Left kidney (tissue), 2 donors: Measurements from ENCODE around the gene GPR171. TPM values are rescaled to one million over a fixed set of nuclear protein-coding genes. Genes with fewer than 3 reads are reported as not detected.
"Not testable (repeated sequence)": the region's sequence is repeated elsewhere in the genome, so short reads cannot be mapped to it uniquely, and the experiment has no call there.

Experiments
- DNase-seq: peaks from one replicate; pipeline ENCODE4 v3.0.0-alpha.2; 2013
- polyA plus RNA-seq: library from polyadenylated mRNA; unstranded; fragments of 120-200 nt; gene quantifications from one replicate; pipeline ENCODE4 v1.2.1, GENCODE V29; 2013; ENCODE audit not compliant: insufficient read length

The GPR171 gene
- polyA plus RNA-seq, 1 donor: not detected

DNA sequence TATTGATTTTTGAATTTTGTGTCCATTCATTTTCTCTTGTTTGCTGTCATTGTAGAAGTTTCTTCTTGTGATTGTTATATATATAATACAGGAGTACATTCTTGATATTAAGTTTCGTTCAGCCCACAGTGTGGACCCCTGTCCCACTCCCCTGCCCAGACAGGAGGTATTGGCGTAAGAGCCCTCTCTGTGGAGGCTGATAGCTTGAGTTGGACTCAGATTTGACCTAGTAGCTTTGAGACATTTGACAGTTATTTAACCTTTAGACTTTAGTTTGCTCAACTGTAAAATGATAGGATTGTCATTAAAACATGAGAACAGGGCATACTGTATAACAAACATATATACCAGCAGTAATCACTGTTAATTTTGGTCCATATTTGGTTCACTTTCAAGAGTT, 27.1 kb downstream of the GPR171 start:
- DNase-seq: no peak

DNA sequence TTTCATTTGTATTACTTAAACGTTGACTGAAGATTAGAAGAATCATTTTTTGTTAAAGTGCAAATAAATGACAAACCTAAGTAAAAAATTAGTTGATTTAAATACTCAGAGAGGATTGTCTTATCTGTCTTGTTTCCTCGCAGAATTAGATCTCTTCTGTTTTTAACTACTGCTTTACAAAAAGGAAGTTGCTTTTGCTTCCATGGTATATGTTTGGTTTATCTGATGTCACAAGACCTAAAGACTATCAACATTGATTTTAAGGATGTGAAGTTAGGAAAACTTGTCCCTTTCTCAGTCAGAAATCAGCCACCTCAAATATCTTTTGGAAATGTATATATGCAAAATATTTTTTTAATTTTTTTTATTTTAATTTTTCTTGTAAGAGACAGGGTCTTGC, 28.7 kb downstream of the GPR171 start:
- DNase-seq: no peak

DNA sequence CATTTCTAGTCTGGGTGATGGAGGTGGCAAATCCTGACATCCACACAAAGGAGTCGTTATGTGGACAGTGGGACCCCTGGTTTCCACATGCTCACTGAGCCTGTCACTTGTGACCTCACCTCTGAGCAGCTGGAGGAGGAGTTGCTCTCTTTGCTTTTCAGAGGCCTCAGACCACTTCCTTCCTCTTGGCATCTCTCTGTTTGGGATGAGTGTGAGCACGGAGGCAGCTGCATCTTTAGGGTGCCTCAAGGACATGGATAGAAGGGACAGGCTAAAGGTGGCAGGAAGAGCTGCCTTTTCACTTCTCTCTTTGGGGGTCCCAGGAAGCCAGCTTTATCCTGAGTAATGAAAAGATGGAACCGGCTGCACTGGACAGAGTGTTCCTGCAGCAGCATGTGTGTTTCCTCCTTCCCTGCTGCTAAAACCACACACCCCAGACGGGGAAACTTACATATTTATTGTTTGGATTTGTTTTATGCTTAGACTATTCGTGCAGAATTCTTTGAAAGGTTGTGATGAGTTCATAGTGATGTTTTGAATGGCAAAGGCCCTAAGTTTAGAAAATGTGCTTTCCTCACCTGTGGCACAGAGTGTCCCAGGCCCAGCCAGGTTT, 31.8 kb downstream of the GPR171 start:
- no peak for DNase-seq

DNA sequence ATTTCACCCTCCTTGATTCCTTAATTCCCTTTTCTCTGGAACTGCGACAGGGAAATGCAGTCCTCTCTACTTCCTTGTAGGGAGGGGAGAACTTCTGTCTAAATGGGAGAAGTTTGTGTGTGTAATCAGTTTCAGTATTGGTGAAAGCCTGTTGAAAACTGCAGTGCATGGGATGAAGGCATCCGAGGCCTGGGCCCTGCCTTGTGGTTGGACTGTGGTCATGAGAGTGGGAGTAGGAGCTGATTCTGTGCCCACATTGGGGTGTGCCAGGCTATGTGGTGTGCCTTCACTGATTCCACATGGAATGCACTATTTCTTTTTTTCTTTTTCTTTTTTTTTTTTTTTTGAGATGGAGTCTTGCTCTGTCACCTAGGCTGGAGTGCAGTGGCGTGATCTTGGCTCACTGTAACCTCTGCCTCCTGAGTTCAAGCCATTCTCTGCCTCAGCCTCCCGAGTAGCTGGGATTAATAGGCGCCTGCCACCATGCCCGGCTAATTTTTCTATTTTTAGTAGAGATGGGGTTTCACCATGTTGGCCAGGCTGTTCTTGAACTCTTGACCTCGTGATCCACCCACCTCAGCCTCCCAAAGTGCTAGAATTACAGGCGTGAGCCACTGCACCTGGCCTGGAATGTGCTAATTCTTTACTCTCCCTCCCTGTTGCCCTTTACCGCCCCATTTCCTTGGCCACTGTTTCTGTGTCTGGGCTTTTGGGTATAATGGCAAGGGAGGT, 32.9 kb downstream of the GPR171 start:
- DNase-seq: not testable (repeated sequence)

DNA sequence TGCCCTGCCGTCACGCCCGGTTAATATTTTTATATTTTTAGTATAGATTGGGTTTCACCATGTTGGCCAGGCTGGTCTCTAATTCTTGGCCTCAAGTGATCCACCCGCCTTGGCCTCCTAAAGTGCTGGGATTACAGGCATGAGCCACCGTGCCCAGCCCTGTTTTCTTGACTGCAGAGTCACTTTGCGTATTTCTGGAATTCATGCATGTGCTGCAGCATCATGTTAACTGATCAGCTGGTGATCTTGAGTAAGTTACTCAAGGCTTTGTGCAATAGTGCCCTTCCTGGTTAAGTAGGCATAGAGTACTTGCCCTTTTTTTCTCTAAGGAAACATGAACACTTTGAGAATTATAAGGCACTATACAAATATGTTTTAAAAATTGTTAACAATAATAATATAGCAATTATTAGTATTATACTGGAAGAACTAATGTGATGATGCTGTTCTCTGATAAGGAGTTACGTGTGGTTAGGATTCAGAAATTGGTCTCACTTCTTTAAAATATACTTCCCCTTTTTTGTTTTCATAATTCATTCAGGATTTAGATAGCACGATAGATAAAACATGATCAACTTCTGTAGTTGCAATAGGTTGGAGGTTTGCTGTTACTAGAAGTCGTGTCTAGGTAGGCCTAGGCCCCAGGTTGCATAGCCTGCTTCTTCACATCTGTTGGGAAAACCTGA, 33.6 kb downstream of the GPR171 start:
- DNase-seq: no peak

DNA sequence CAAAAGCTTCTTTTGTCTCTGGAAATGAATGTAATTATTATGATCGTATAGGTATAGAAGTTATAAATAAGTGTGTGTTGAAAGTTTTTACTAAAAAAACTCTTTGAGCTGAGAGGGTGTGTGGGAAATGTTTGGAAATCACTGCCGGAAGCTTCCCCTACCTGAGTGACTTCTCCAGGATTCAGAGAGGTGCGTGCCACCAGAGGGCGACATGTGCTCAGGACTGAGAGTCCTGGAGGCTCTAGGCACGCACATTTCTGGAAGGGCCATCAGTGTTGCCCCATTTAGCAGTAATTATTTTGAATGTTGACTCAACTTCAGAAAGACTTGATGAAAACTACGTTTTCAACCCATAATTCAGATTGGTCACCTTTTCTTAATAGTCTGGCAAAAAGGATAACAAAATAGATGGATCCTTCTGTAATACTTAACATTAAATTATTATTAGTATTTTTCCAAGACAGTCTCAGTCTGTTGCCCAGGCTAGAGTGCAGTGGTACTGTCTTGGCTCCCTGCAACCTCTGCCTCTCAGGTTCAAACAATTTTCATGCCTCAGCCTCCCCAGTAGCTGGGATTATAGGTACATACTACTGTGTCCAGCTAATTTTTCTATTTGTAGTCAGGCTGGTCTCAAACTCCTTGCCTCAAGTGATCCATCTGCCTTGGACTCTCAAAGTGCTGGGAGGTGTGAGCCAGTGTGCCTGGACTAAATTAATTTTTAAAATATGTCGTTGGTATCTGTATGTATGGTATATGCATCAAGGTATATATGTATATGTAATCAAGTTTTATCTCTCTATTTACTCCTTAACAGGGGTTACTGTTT, 34.5 kb downstream of the GPR171 start:
- DNase-seq: peak; percentile 55

DNA sequence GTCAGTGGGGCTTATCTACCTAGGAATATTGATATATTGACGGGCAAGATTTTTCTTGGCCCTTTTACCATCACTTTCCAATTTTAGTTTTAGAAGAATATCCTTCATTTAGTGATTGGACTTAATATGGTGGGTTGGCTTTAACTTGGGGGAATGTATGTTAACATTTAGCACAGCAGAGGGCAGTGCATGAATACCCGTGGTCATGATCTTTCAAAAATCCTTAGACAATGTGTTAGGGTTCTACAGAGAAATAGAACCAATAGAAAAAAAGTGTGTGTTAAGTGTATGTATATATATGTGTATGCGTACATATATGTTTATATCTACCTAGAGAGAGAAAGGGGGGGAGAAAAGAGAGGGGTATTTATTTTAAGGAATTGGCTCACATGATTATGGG, 36.9 kb downstream of the GPR171 start:
- no peak for DNase-seq

DNA sequence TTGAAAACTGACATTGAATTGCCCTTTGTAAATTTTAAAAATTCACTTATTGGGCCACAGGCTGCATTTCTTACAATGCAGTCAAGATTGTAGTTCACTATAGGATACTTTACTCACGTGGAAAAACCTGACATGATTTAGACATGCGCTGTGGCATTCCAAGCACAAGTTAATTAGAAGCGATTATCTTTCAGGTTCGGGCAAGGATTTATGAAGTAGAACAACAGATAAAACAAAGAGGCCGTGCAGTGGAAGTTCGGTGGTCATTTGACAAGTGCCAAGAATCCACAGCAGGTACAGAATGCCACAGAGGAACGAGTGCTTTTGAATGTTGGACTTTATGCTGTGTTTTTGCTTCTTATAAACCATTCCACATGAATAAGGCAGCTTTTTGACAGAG, 37.8 kb downstream of the GPR171 start:
- DNase-seq: peak; percentile 63

DNA sequence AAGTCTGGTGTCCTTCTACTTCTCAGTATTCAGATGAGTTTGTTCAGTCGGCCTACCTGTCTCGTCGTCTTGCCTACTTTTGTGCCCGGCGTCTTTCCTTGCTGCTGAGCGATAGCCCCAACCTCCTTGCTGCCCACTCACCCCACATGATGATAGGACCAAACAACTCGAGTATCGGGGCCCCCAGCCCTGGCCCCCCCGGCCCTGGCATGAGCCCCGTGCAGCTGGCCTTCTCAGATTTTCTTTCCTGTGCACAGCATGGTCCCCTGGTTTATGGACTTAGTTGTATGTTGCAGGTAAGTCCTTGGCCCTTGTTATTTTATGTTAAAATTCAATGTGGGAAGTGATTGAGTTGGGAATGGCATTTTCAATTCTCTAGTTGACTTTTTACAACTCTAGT, 43.2 kb downstream of the GPR171 start:
- DNase-seq: no peak

DNA sequence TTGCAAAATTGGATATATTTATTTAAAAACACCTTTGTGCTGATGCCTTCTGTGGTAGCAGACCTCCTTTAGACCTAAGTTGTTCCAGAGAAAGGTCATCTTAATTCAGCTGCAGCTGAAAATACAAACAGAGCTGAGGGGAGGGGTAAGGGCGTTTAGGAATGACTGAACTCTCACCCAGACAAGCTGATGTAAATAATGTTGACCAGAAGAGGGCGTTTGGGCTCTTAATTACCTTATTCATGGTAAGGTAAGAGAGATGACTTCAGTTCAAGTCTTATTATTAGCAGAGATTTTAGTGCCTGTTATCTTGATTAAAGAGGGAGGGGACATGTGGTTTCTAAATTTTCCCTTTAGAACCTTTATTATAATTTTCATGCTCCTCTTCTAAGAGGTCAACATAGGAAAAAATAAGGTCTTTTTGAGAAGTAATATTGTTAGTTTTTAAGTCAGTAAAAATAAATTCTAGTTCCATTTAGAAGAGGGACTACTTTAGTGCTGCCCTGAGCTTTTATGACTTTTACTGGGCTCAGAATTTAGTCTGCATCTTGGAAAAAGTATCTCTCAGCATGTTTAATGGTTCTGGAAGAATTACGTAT, 46.3 kb downstream of the GPR171 start:
- peak; percentile 62 for DNase-seq

DNA sequence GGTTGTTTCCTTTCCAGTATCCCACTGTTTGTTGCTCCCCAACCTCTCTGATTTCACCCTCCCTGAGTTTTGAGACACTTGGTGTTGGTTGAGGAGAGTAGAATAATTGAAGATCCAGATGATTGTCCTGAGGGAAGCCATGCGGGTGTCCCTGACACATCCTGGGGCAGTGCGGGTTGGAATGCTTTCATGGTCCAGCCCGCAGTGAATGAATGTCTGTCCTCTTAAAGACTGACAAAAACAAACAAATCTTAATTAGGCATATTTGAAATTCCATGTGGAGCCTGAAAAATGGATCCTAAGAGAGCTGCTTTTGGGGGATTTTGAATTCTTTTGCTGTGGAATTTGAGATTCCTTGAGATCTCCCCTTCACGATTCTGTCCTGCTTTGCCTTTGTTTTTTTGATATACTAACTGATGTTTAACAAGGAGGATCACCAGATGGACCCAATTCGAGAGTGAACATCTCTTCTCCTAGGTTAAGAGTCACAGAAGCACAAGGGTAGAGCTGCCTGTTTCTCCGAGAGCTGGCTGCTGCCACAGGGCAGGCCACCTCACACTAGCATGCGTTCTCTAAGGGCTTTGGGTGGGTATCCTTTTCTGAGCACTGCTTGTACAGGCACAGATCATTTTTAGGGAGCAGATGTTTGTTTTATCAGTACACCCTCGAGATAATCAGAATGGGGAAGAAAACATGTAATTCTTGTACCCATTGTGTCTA, 47.4 kb downstream of the GPR171 start:
- no peak for DNase-seq

DNA sequence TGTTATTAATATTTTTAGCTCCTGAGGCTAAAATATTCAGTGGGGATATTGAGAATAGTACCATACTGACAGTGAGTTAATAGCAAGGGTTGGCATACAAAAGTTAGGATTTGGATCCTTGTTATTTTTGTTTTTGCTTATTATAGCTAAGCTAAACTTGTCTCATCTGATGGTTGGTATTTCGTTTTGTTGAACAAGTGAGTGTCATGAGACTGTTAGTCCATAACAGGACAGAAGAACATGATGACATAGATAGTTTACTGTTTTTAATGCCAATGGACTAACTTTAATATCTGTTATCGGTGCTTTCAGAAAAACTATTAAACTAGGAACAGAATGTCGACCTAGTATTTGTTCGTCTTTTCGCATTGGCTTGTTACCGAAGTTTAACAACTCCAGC, 48.5 kb downstream of the GPR171 start:
- DNase-seq: no peak

DNA sequence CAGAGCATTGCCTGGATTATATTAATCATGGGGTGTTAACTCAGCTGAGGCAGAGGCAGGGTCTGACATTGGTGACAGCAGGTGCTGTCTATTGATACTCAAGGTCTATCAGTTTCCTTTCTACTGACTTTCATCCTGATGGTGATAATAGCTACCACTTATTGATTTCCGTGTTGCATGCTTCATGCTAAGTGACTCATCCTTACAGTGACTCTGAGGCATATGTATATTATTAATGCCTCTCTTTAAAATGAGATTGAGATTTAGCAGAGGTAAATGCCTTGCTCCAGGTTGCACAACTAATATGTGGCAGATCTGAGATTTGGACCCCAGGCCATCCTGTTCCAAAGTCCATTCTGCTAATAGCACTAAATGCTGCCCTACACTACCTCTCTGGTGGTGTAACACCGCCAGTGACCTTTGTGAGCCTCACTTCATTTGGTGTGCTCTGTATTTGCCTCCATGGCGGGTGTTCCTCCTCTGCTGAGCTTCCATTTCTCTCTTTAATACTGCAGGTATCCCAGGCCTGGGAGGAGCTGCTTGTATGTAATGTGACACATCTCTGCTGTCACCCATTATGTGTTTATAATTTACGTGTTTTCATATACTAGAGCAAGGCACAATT, 50.4 kb downstream of the GPR171 start:
- no peak for DNase-seq

Other genes starting within 250 kb of the GPR171 start
- gene CLRN1, start 230.5 kb downstream of the GPR171 start, polyA plus RNA-seq: not detected
- gene MED12L, start 117.6 kb downstream of the GPR171 start, polyA plus RNA-seq: 2.7 TPM
- 0.57 TPM for gene P2RY14, start 75.3 kb upstream of the GPR171 start, polyA plus RNA-seq
- not detected for gene GPR87, start 113.6 kb upstream of the GPR171 start, polyA plus RNA-seq
- gene P2RY13, start 126.3 kb upstream of the GPR171 start, polyA plus RNA-seq: 0.81 TPM
- gene P2RY12, start 181.5 kb upstream of the GPR171 start, polyA plus RNA-seq: 1.1 TPM